SK-N-SH treated with all-trans-retinoic acid at 6 μM for 48 hours (cell line): Measurements from ENCODE around the gene MAPRE2.
"Not testable (repeated sequence)": the region's sequence is repeated elsewhere in the genome, so short reads cannot be mapped to it uniquely, and the experiment has no call there.

Experiments
- ATAC-seq: fragments of 200-7000 bp; cut with Tn5 transposase; 3 replicates; pipeline ENCODE4 v1.9.1; 2020; ENCODE audit warnings: mild to moderate bottlenecking, moderate library complexity
- ARNTL ChIP-seq: fragments of 450-650 bp; formaldehyde crosslinking; IDR thresholded peaks from 2 replicates; pipeline ENCODE4 v1.5.0; 2020; ENCODE audit warnings: low read depth, mild to moderate bottlenecking, moderate library complexity, borderline replicate concordance
- BACH2 ChIP-seq: fragments of 250-450 bp; sonication (Bioruptor Pico); IDR thresholded peaks from 2 replicates; pipeline ENCODE4 v1.9.0; 2021; ENCODE audit warnings: mild to moderate bottlenecking, borderline replicate concordance
- CSDC2 ChIP-seq: fragments of 250-450 bp; sonication (Bioruptor Pico); IDR thresholded peaks from 2 replicates; pipeline ENCODE4 v1.5.0; 2020; ENCODE audit warnings: mild to moderate bottlenecking, moderate library complexity
- CSRNP3 ChIP-seq: fragments of 250-450 bp; sonication (Bioruptor Pico); IDR thresholded peaks from 2 replicates; pipeline ENCODE4 v1.5.1; 2021; ENCODE audit warnings: mild to moderate bottlenecking, moderate library complexity
- ESRRG ChIP-seq: fragments of 250-450 bp; sonication (Bioruptor Pico); IDR thresholded peaks from 2 replicates; pipeline ENCODE4 v1.6.1; 2021; ENCODE audit warnings: mild to moderate bottlenecking
- GLIS3 ChIP-seq: fragments of 250-450 bp; sonication (Bioruptor Pico); IDR thresholded peaks from 2 replicates; pipeline ENCODE4 v1.5.0; 2020; ENCODE audit warnings: mild to moderate bottlenecking, moderate library complexity
- ISL1 ChIP-seq: fragments of 250-450 bp; sonication (Bioruptor Pico); IDR thresholded peaks from 2 replicates; pipeline ENCODE4 v2.1.2; 2022; ENCODE audit warnings: mild to moderate bottlenecking, moderate library complexity
- OSR1 ChIP-seq: fragments of 250-450 bp; sonication (Bioruptor Pico); IDR thresholded peaks from 2 replicates; pipeline ENCODE4 v1.8.0; 2022; ENCODE audit warnings: moderate library complexity, mild to moderate bottlenecking, inconsistent platforms
- PPARA ChIP-seq: fragments of 250-450 bp; sonication (Bioruptor Pico); IDR thresholded peaks from 2 replicates; pipeline ENCODE4 v1.5.0; 2020; ENCODE audit warnings: mild to moderate bottlenecking, borderline replicate concordance
- RARB ChIP-seq: fragments of 250-450 bp; sonication (Bioruptor Pico); IDR thresholded peaks from 2 replicates; pipeline ENCODE4 v1.8.0; 2021; ENCODE audit warnings: mild to moderate bottlenecking, moderate library complexity
- SNAI2 ChIP-seq: fragments of 250-450 bp; sonication (Bioruptor Pico); IDR thresholded peaks from 2 replicates; pipeline ENCODE4 v1.5.0; 2020; ENCODE audit warnings: mild to moderate bottlenecking, moderate library complexity
- TCF4 ChIP-seq: fragments of 250-450 bp; sonication (Bioruptor Pico); IDR thresholded peaks from 2 replicates; pipeline ENCODE4 v1.8.0; 2021; ENCODE audit warnings: mild to moderate bottlenecking, moderate library complexity, borderline replicate concordance
- TOX ChIP-seq: fragments of 250-450 bp; sonication (Bioruptor Pico); IDR thresholded peaks from 2 replicates; pipeline ENCODE4 v1.8.0; 2021; ENCODE audit warnings: mild to moderate bottlenecking, moderate library complexity, borderline replicate concordance
- TSHZ2 ChIP-seq: fragments of 250-450 bp; sonication (Bioruptor Pico); IDR thresholded peaks from 2 replicates; pipeline ENCODE4 v1.5.0; 2020; ENCODE audit warnings: mild to moderate bottlenecking, moderate library complexity
- ZC3H10 ChIP-seq: fragments of 250-450 bp; sonication (Bioruptor Pico); IDR thresholded peaks from 2 replicates; pipeline ENCODE4 v1.5.1; 2021; ENCODE audit warnings: mild to moderate bottlenecking, moderate library complexity
- ZFP3 ChIP-seq: fragments of 250-450 bp; sonication (Bioruptor Pico); IDR thresholded peaks from 2 replicates; pipeline ENCODE4 v1.5.0; 2020; ENCODE audit warnings: mild to moderate bottlenecking, moderate library complexity
- ZFP30 ChIP-seq: fragments of 450-650 bp; formaldehyde crosslinking; IDR thresholded peaks from 2 replicates; pipeline ENCODE4 v1.5.0; 2022; ENCODE audit warnings: mild to moderate bottlenecking, moderate library complexity
- ZNF565 ChIP-seq: fragments of 450-650 bp; formaldehyde crosslinking; conservative IDR thresholded peaks from 2 replicates; pipeline ENCODE4 v1.5.0; 2020; ENCODE audit warnings: low read depth, mild to moderate bottlenecking, moderate library complexity
- ZNF70 ChIP-seq: fragments of 450-650 bp; formaldehyde crosslinking; IDR thresholded peaks from 2 replicates; pipeline ENCODE4 v1.5.0; 2020; ENCODE audit warnings: mild to moderate bottlenecking, moderate library complexity
- ZNF8 ChIP-seq: fragments of 450-650 bp; formaldehyde crosslinking; IDR thresholded peaks from 2 replicates; pipeline ENCODE4 v1.5.0; 2020; ENCODE audit warnings: mild to moderate bottlenecking, moderate library complexity
- TF ChIP-seq, protein P1 (sequence below): fragments of 250-450 bp; sonication (Bioruptor Pico); IDR thresholded peaks from 2 replicates; pipeline ENCODE4 v1.8.0; 2021; ENCODE audit warnings: low read depth, mild to moderate bottlenecking, moderate library complexity, borderline replicate concordance
- TF ChIP-seq, protein P2 (sequence below): fragments of 250-450 bp; sonication (Bioruptor Pico); IDR thresholded peaks from 2 replicates; pipeline ENCODE4 v1.5.1; 2020; ENCODE audit warnings: low read depth, mild to moderate bottlenecking, moderate library complexity

Gene MAPRE2

DNA sequence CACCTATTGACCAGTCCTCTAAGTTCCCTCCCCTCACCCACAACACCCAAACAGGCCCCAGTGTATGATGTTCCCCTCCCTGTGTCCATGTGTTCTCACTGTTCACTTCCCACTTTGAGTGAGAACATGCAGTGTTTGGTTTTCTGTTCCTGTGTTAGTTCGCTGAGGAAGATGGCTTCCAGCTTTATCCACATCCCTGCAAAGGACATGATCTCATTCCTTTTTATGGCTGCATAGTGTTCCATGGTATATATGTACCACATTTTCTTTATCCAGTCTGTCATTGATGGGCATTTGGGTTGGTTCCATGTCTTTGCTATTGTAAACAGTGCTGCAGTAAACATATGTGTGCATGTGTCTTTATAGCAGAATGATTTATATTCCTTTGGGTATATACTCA, 66.9 kb downstream of the MAPRE2 start:
- not testable (repeated sequence) for ATAC-seq
- 0 out of 2 replicates have a peak, but pooled peaks have one; percentile 29 for TF ChIP-seq ZNF8 (CRISPR knock-in tag)

GRCh38 chr18:35110059-35110458, 68.8 kb downstream of the MAPRE2 start:
- ATAC-seq = no peak
- no peak for TF ChIP-seq ARNTL (CRISPR knock-in tag)
- no peak for TF ChIP-seq CSDC2 (CRISPR knock-in tag)
- no peak for TF ChIP-seq TOX (CRISPR knock-in tag)
- TF ChIP-seq, protein P1, sequence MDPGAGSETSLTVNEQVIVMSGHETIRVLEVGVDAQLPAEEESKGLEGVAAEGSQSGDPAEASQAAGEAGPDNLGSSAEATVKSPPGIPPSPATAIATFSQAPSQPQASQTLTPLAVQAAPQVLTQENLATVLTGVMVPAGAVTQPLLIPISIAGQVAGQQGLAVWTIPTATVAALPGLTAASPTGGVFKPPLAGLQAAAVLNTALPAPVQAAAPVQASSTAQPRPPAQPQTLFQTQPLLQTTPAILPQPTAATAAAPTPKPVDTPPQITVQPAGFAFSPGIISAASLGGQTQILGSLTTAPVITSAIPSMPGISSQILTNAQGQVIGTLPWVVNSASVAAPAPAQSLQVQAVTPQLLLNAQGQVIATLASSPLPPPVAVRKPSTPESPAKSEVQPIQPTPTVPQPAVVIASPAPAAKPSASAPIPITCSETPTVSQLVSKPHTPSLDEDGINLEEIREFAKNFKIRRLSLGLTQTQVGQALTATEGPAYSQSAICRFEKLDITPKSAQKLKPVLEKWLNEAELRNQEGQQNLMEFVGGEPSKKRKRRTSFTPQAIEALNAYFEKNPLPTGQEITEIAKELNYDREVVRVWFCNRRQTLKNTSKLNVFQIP = no peak
- no peak for TF ChIP-seq RARB (CRISPR knock-in tag)
- no peak for TF ChIP-seq TSHZ2
- no peak for TF ChIP-seq ESRRG (CRISPR knock-in tag)
- no peak for TF ChIP-seq BACH2 (CRISPR knock-in tag)
- TF ChIP-seq ZFP3 (CRISPR knock-in tag) = no peak
- TF ChIP-seq ISL1 (CRISPR knock-in tag) = no peak
- TF ChIP-seq ZNF70 (CRISPR knock-in tag) = no peak
- TF ChIP-seq GLIS3 (CRISPR knock-in tag) = no peak
- no peak for TF ChIP-seq TCF4 (CRISPR knock-in tag)
- TF ChIP-seq ZFP30 (CRISPR knock-in tag) = no peak

- no peak for ATAC-seq
- no peak for TF ChIP-seq CSDC2 (CRISPR knock-in tag)
- TF ChIP-seq SNAI2 = no peak
- TF ChIP-seq OSR1 (CRISPR knock-in tag) = no peak
- TF ChIP-seq RARB (CRISPR knock-in tag) = no peak
- no peak for TF ChIP-seq ZFP30 (CRISPR knock-in tag)
- TF ChIP-seq ZC3H10 (CRISPR knock-in tag) = no peak
- no peak for TF ChIP-seq BACH2 (CRISPR knock-in tag)
- TF ChIP-seq TCF4 (CRISPR knock-in tag) = no peak
- TF ChIP-seq ZNF70 (CRISPR knock-in tag) = no peak
- TF ChIP-seq PPARA (CRISPR knock-in tag) = no peak
- no peak for TF ChIP-seq CSRNP3 (CRISPR knock-in tag)
- no peak for TF ChIP-seq TOX (CRISPR knock-in tag)
- TF ChIP-seq, protein P2, sequence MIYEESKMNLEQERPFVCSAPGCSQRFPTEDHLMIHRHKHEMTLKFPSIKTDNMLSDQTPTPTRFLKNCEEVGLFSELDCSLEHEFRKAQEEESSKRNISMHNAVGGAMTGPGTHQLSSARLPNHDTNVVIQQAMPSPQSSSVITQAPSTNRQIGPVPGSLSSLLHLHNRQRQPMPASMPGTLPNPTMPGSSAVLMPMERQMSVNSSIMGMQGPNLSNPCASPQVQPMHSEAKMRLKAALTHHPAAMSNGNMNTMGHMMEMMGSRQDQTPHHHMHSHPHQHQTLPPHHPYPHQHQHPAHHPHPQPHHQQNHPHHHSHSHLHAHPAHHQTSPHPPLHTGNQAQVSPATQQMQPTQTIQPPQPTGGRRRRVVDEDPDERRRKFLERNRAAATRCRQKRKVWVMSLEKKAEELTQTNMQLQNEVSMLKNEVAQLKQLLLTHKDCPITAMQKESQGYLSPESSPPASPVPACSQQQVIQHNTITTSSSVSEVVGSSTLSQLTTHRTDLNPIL = no peak
Measured at GRCh38 chr18:35110554-35111485, 69.6 kb downstream of the MAPRE2 start.

- TF ChIP-seq GLIS3 (CRISPR knock-in tag) (no peak), ZNF565 (CRISPR knock-in tag) (no peak), TCF4 (CRISPR knock-in tag) (no peak), SNAI2 (no peak), ESRRG (CRISPR knock-in tag) (no peak)
- TF ChIP-seq, protein P2 = no peak
- no peak for ATAC-seq
Measured at GRCh38 chr18:35112696-35113095, 71.5 kb downstream of the MAPRE2 start.
